ENCODE data around the gene PPFIA3. TPM values are rescaled to one million over a fixed set of nuclear protein-coding genes. Genes with fewer than 3 reads are reported as not detected.

PPFIA3 gene
- total and polyA plus RNA-seq, 2 experiments from 2014 or later, result 30.4 to 32.5 TPM

GRCh38 chr19:49148044-49148682, 28.8 kb downstream of the PPFIA3 start:
- peak overlapping the region; percentile 90 for H3K27ac ChIP-seq
- TF ChIP-seq, protein P1, sequence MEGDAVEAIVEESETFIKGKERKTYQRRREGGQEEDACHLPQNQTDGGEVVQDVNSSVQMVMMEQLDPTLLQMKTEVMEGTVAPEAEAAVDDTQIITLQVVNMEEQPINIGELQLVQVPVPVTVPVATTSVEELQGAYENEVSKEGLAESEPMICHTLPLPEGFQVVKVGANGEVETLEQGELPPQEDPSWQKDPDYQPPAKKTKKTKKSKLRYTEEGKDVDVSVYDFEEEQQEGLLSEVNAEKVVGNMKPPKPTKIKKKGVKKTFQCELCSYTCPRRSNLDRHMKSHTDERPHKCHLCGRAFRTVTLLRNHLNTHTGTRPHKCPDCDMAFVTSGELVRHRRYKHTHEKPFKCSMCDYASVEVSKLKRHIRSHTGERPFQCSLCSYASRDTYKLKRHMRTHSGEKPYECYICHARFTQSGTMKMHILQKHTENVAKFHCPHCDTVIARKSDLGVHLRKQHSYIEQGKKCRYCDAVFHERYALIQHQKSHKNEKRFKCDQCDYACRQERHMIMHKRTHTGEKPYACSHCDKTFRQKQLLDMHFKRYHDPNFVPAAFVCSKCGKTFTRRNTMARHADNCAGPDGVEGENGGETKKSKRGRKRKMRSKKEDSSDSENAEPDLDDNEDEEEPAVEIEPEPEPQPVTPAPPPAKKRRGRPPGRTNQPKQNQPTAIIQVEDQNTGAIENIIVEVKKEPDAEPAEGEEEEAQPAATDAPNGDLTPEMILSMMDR (IDR thresholded peaks at IDR 0.05; ENCODE audit: low read depth, low read length), result no peak
- no peak for DNase-seq (ENCODE audit: low read depth in 1 of 2, low spot score in 1 of 2)
- no peaks in the 10 kb centered on the region for H3K36me3 ChIP-seq
- peaks cover 19% of the 10 kb centered on the region for H3K4me1 ChIP-seq (ENCODE audit: low read depth)
- peak overlapping the region; percentile 40 for H3K4me3 ChIP-seq
- H3K9me3 ChIP-seq (ENCODE audit: low read depth), result no peaks in the 10 kb centered on the region
- no peaks in the 10 kb centered on the region for H3K27me3 ChIP-seq

DNA sequence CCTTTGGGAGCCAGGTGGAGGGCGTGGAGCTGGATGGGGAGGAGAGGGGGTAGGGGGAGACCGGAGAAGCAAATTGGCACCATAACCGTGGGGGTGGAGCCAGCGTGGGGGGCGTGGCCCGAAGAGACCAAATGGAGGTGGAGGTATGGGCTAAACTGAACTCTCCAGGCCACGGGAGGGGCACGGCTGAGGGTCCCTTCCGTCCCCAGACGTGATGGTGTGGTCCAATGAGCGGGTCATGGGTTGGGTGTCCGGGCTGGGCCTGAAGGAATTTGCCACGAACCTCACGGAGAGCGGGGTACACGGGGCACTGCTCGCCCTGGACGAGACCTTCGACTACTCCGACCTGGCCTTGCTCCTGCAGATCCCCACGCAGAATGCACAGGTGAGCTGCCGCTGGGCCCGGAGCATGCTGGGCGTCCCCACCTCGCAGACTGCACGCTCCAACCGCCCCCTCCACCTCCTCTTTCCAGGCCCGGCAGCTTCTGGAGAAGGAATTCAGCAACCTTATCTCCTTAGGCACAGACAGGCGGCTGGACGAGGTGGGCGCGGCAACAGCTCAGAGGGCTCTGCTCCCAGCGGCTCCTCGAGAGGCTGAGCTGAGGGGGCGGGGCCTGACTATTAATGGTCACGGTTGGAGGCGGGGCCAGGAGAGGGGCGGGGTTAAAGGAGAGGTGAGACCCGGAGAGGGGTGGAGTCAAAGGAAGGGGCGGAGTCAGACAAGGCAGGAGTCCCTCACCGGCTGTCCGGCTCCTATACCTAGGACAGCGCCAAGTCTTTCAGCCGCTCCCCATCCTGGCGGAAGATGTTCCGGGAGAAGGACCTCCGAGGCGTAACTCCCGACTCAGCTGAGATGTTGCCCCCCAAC, 29.7 kb downstream of the PPFIA3 start:
- TF ChIP-seq, protein P1 (IDR thresholded peaks at IDR 0.05; ENCODE audit: low read depth, low read length), result no peak
- H3K27ac ChIP-seq, result peak overlapping the region; percentile 90
- H3K4me1 ChIP-seq (ENCODE audit: low read depth), result peaks cover 18% of the 10 kb centered on the region

DNA sequence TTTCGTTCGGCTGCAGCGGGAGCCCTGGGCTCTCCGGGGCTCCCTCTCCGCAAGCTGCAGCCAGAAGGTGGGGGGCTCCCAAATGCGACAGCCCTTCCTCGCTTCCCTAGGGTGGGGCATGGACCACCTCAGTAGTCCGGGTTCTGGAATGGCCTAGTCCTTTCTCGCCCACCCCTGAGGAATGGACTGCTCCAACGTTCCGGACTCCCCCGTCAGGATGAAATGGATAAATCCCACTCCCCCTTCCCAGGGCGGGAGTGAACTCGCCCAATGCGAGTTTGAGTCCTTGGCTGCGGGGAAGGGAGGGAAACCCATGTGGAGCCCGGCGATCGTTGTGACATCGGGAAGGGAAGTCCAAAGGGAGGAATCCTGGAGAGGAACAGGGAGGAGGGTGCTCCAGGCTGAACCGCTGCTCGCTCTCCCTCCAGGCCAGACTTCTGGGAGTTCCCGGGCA, 30.3 kb downstream of the PPFIA3 start:
- Histone ChIP-seq H3K9me3 (ENCODE audit: low read depth) (no peaks in the 10 kb centered on the region), H3K4me3 (peak overlapping the region; percentile 56), H3K36me3 (no peaks in the 10 kb centered on the region), H3K27ac (peak overlapping the region; percentile 72), H3K4me1 (ENCODE audit: low read depth) (peaks cover 21% of the 10 kb centered on the region), H3K27me3 (no peaks in the 10 kb centered on the region)
- peak; percentile 82 to 94 for DNase-seq (ENCODE audit: low read depth in 1 of 2, low spot score in 1 of 2)
- TF ChIP-seq, protein P1 (IDR thresholded peaks at IDR 0.05; ENCODE audit: low read depth, low read length), result no peak

More for the DNA sequence above, 29.7 kb downstream of the PPFIA3 start:
- DNase-seq (ENCODE audit: low read depth in 1 of 2, low spot score in 1 of 2), result peak; percentile 98 to 100
- no peaks in the 10 kb centered on the region for H3K9me3 ChIP-seq (ENCODE audit: low read depth)
- H3K36me3 ChIP-seq, result no peaks in the 10 kb centered on the region
- H3K27me3 ChIP-seq, result no peaks in the 10 kb centered on the region
- peak overlapping the region; percentile 56 for H3K4me3 ChIP-seq

- DNase-seq (ENCODE audit: low read depth in 1 of 2, low spot score in 1 of 2), result peak; percentile 87 to 95
- H3K4me3 ChIP-seq, result peak overlapping the region; percentile 56
- TF ChIP-seq, protein P1 (IDR thresholded peaks at IDR 0.05; ENCODE audit: low read depth, low read length), result no peak
- peaks cover 22% of the 10 kb centered on the region for H3K4me1 ChIP-seq (ENCODE audit: low read depth)
- H3K27ac ChIP-seq, result peak overlapping the region; percentile 72
- H3K9me3 ChIP-seq (ENCODE audit: low read depth), result no peaks in the 10 kb centered on the region
- no peaks in the 10 kb centered on the region for H3K27me3 ChIP-seq
- no peaks in the 10 kb centered on the region for H3K36me3 ChIP-seq
These were observed 31.0 kb downstream of the PPFIA3 start for GRCh38 chr19:49150106-49150943.

GRCh38 chr19:49150944-49151243, 31.6 kb downstream of the PPFIA3 start:
- peaks cover 20% of the 10 kb centered on the region for H3K4me1 ChIP-seq (ENCODE audit: low read depth)
- peak overlapping the region; percentile 56 for H3K4me3 ChIP-seq
- DNase-seq (ENCODE audit: low read depth in 1 of 2, low spot score in 1 of 2), result no peak
- H3K36me3 ChIP-seq, result no peaks in the 10 kb centered on the region
- H3K9me3 ChIP-seq (ENCODE audit: low read depth), result no peaks in the 10 kb centered on the region
- peak overlapping the region; percentile 72 for H3K27ac ChIP-seq
- no peaks in the 10 kb centered on the region for H3K27me3 ChIP-seq
- TF ChIP-seq, protein P1 (IDR thresholded peaks at IDR 0.05; ENCODE audit: low read depth, low read length), result no peak

Data from cardiac muscle cell (in vitro differentiated cells and primary cell).